Measurements from ENCODE around the gene FBXL13.
"Not testable (repeated sequence)": the region's sequence is repeated elsewhere in the genome, so short reads cannot be mapped to it uniquely, and the experiment has no call there.

The FBXL13 gene

DNA sequence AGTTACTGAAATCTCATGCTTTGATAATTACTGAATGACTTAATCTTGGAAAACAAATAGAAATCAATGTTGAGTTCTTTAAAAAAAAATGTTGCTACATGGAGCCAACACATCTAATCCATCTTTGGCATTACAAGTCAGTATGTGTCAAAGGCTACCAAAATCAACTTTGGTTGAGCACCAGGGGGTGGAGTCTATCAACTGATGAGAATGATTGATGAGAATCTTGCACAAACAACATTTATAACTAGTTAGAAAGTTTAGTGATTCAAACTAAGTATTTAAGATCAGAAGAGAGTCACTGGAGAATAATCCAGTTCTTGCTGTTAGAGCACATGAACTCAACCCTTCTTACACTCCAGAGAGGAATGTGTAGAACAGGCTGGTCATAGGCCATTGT, 232.3 kb downstream of the FBXL13 start:
- DNase-seq, result no peak

DNA sequence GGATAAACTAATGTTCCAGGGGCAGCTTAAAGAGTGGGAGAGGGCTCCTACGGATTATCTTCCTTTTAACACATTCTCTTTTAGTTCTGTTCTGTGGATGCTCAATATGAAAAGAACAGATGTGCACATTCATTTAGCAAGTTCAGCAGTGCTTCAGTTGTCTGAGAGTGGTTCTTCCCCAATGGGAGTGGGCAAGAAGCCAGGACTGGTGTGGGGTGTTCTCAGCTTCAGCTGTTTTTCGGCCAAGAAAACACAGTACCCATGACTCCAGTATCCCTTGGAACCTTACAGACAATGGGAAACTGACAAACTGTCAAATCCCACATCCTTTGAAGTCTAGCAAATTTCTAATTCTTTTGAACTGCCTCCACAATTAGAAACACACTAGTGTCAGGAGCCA, 233.3 kb downstream of the FBXL13 start:
- peak; percentile 87 for DNase-seq

DNA sequence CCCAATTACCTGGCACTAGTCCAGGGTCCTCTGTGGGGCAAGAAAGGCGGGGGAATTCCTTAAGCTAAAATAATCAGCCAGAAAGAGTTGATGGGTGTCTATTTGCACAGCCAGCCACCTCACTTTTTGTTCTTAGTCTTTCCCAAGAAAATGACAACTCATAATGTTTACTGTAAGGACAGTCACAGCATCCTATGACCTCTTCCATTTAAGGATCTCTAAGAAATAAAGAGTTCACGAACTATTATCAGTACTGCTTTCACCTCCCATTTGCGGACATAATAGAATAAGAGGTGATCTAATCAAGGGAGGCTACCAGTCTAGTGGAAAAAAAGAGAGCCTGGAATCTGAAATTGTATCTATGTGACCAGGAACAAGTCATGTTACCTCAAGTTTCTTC, 234.2 kb downstream of the FBXL13 start:
- peak; percentile 40 for DNase-seq

GRCh38 chr7:102838572-102839101, 236.0 kb downstream of the FBXL13 start:
- not testable (repeated sequence) for DNase-seq

DNA sequence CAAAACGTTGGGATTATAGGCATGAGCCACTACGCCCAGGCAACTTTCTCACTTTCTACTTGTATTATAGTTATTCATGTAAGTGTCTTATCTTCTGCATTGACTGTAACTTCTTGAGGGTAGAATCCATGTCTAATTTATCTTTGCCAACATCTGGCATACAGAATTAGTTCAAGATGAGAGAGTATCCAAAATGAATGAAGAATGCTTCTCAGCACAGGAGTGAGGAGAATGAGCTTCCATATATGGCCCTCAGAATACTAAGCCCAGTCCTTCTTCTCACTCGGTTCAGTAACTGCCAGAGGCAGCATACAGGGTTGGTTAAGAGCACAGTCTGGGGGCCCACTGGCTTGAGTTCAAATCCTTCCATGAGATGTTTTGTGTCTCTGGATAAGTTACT, 236.8 kb downstream of the FBXL13 start:
- DNase-seq, result no peak

DNA sequence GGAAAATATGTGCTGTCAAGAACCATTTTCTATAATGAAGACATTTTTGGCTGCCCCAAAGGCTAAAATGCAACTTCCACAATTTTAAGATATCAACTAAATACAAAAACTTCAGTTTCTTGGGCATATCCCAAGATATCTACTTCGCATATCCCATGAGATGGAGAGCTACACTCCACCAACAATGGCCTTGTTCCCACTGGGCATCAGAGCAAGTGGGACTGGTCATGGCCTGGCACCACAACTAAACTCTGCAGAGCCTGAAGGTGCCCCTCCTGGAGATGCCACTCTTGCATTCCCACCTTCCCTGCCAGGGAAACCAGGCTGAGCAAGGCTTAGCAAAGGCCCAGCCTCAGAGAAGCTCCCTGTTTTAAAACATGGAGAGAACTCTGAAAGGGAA, 237.6 kb downstream of the FBXL13 start:
- DNase-seq, result no peak

GRCh38 chr7:102836191-102836919, 238.2 kb downstream of the FBXL13 start:
- no peak for DNase-seq

DNA sequence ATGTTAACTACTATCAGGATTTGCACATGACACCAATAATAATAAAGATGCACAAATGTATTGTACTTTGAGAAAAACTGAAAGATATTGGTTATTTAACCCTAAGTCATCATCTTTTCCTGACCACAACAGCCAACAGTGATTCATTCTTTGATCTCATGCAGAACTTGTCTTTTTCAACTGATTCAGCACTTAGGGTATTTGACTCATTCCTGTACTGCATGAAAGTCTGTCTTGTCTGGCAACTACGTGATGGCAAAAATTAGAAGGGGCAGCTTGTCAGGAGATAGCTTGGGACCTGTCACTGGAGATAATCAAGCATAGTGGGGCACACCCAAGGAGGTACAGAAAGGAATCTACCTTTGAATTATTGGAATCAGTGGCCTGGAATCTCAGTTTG, 239.6 kb downstream of the FBXL13 start:
- DNase-seq, result peak; percentile 51

DNA sequence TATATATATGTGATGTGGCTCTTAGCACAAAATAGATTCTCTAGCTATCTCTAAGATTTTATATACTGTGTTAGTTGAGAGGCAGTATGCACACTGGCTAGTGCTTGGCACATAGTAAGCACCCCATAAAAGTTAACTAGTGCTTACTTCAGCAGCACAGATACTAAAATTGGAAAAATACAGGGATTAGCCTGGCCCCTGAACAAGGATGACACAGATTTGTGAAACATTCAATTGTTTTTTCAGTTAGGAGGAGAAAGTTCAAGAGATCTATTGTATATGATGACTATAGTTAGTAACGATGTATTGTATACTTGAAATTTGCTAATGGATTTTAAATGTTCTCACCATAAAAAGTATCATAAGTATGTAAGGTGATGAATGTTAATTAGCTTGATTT, 240.1 kb downstream of the FBXL13 start:
- no peak for DNase-seq

GRCh38 chr7:102833343-102833742, 241.3 kb downstream of the FBXL13 start:
- DNase-seq, result no peak

DNA sequence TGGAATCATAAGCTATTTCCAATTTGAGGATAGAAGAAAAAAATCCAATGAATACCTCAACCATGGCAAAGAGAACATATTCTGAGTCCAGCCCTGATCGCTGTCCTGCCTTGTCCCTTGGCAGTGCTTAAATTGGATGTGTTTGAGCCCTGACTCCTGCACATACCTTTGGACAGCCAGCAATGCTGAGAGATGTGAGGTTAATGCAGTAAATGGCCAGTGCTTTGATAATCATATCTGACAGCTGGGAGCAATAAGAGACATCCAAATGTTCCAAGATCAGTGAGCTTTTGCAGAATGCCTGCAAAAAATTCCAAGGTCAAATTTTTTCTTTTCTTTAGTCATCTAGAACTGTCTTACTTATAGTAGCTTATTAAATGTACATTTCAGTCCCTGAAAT, 241.9 kb downstream of the FBXL13 start:
- no peak for DNase-seq

DNA sequence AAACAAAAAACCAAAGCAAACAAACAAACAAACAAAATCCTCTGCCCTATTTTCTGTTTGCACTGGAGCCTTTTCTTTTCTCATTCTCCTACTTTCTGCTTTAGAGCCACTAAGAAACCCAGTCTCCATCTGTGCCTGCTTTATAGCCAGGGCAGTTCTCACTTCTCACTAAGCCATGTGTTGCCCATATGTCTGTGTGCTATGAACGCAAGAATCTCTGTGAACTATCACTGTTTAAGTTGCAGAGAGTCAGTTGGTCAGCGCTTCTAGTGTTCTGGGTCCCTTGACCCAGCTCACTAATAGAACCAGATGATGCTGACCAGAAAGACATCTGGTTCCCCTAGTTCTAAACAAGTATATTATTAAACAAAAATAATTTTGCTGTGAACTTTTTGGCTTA, 244.4 kb downstream of the FBXL13 start:
- no peak for DNase-seq

DNA sequence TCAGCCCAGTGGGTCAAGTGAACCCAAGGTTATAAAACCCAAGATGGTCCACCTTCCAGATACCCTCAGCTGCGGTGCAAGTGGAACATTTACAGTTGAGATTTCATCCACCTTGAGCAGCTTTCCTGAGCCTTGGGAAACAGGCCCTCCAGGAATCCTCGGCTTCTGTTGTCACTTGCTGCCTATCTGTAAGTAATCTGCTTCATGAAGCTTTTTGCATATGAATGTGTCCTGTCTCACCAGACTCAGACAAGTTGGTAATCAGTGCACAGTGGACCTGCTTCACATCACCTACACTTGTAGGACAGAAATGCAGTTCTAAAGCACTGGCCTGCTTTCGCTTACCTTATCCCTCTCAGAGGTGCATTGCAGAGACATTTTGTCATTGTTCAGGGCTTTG, 245.5 kb downstream of the FBXL13 start:
- no peak for DNase-seq

DNA sequence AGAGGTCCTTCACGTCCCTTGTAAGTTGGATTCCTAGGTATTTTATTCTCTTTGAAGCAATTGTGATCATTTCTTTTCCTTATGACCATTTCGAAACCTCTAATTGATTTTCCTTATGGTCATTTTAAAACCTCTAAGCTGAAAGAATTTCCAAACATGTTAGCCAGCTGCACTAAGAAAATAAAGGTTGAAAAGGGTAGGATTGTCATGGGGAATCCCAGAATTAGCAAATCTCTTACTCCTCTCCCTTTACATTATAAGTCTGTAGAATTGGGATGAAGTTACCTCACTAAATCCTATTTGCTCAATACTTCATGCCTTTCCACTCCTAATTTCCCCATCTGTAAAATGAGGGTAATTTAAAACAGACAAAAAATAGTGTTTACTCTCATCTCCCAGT, 246.3 kb downstream of the FBXL13 start:
- DNase-seq, result no peak

DNA sequence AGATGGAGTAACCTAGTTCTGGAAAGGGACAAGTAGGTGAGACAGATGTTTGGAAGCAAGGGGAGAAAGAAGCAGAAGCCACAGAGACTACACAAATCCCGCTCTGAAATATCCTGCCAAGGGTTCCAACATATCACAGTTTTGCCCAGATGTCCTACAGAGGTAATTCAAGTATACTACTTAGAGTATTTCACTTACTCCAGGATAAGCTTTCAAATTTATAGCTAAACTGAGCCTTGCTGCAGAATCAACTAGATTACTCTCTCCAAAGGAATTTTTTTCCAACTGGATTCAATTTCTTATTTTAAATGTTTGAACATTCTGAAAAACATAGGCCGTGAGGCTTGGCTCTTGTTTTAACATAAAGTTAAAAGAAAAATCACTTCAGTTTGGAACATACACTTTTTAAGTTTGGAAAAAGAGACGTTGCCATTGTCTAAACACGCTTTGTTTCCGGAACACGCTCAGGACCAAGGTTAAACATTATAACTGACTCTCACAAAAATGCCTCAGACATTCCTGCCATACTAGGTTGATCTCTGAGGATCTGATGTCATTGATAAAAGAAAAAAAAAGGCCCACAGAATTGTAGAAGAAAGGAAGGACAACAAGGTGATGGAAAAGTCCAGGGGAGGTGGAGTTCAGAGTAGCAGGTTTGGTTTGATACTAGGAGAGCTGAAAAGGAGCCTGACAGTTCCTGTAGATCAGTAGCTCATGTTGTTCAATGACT, 251.0 kb downstream of the FBXL13 start:
- DNase-seq, result no peak

- no peak for DNase-seq
Measured at GRCh38 chr7:102821994-102822747, 252.4 kb downstream of the FBXL13 start.

DNA sequence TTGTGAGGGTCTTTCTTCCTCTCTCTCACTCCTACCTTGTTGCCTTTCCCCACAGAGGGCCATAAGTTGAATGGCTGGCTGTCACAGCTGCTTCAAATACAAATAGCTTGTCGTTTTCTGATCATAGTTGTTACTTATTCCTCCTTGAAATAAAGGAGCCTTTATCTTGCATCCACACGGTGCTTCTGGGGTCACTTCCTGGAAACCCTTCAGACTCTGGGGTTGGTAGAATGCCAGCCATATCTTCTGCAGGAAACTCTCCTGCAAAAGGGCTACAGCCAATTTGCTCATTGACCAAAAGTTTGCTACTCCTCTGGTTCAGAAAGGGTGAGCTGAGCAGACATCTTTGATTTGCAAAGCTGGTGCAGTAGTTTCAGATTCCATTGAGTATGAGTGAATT, 255.4 kb downstream of the FBXL13 start:
- DNase-seq, result no peak

DNA sequence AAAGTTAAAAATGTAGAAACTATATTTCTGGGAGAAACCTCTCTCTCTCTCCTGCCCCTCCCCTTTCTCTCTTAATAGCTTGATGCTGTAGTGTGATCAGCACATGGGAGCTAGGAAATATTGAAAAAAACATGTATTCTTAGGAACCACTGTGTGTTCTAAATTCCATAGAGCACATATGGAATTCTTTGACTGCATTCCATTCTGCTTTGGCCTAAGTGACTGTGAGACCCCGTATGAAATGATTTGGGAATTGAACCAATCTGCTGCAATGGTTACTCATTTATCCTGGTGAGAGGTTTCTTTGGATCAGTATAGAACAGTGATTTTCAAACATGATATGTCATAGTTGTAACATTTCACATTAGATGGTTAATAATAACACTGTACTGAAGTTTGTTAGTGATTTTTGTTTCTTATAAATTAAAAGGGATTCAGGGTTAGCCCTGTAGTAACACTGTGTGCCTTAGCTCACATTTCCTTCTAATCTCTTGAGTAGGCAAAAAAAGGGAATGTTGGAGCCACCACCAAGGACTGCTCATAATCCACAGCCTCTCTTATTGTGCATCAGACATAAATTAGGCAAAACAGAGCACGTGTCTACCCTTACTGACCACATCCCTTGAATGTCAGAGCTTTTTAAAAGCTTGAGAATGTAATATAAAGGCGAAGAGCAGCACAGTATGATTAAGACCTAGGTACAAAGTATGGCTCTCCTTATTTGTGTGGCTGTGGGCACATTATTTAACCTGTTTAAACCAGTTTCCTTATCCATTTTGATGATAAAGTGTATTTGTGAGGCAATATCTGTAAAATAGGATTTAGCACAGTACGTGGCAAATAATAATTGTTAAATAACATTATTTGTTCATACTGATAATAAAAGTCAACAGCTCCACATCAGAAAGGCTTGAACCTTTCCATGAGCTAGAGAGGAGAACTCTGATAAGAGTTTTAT, 256.7 kb downstream of the FBXL13 start:
- no peak for DNase-seq

- no peak for DNase-seq
Measured at GRCh38 chr7:102814025-102814471, 260.5 kb downstream of the FBXL13 start.

GRCh38 chr7:102813191-102814024, 261.2 kb downstream of the FBXL13 start:
- no peak for DNase-seq

- no peak for DNase-seq
Measured at GRCh38 chr7:102811942-102812678, 262.5 kb downstream of the FBXL13 start.
